RKO (cell line): Measurements from ENCODE around the gene FBXO41.
A peak's percentile ranks its signal among the peaks of the same experiment; 100 is the strongest.
"Not testable (repeated sequence)": the region's sequence is repeated elsewhere in the genome, so short reads cannot be mapped to it uniquely, and the experiment has no call there.

Experiments used
- DNase-seq: peaks from one replicate; pipeline ENCODE4 v3.0.0-alpha.2; 2016; ENCODE audit warnings: low spot score

Gene FBXO41

DNA sequence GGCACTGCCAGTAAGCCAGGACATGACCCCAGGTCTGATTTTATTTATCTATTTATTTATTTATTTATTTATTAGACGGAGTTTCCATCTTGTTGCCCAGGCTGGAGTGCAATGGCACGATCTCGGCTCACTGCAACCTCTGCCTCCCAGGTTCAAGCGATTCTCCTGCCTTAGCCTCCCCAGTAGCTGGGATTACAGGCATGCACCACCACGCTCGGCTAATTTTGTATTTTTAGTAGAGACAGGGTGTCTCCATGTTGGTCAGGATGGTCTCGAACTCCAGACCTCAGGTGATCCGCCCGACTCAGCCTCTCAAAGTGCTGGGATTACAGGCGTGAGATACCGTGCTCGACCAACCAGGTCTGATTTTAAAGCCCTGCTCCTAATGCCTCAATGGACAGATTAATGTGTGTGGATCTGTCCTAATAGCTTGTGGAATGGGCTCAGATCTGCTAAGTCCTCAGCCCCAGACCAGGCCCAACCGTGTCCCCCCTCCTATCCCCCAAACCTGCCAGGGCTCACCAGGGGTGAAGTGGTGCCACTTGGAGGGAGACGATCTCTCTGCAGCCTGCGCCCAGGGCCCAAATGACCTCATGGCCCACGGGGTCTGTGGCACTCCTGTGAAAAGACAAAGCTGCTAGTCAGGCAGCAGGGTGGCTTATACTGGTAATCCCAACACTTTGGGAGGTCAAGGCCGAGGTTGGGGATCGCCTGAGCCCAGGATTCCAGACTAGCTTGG, 21.4 kb downstream of the FBXO41 start:
- DNase-seq = not testable (repeated sequence)

DNA sequence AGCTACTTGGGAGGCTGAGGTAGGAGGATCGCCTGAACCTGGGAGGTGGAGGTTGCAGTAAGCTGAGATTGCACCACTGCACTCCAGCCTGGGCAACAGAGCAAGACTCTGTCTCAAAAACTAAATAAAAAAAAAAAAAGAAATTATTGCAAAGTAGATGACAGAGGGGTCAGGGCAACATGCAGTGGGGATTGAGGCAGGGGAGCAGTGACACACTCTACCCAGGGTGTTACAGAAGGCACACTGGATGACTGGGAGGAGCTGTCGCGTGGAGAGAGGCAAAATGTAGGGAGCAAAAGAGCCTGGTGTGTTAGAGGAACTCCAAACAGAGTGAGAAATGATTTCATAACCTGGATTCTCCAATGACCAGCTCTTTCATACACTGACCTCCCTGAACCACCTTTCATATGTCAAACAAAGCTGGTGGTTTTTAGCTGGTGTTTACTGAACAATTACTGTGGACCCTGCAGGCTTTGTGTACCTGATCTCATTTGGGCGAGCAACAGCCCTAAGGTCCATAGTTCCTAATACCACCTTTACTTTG, 22.1 kb downstream of the FBXO41 start:
- no peak for DNase-seq

DNA sequence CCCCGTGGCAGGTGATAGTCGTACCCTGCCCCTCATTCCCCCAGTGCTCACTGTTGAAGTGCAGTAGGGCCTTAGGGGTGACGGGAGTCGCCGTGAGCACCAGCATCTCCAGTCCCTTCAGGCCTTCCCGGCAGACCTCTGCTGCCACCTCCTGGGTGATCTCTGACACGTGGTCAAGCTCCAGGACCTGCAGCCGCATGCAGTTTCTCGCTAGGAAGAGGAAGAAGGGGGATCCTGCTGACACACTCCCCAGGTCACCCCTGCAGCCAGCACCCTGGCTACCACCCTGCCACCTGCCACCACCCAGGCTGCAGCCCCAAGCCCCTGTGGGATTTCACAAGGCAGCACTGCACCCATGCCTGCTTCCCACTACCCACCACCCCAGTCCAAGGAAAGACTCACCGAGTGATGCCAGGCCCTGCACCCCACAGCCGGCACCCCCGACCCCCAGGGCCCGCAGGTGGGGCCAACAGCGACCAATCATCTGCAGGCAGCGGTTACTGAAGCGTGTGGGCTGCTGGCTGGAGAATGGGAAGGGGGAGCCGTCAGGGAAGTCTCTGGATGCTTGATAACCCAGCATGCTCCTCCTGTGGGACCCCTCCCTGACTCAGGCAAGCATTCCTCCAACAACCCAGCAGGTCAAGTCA, 23.8 kb downstream of the FBXO41 start:
- peak; percentile 69 for DNase-seq

DNA sequence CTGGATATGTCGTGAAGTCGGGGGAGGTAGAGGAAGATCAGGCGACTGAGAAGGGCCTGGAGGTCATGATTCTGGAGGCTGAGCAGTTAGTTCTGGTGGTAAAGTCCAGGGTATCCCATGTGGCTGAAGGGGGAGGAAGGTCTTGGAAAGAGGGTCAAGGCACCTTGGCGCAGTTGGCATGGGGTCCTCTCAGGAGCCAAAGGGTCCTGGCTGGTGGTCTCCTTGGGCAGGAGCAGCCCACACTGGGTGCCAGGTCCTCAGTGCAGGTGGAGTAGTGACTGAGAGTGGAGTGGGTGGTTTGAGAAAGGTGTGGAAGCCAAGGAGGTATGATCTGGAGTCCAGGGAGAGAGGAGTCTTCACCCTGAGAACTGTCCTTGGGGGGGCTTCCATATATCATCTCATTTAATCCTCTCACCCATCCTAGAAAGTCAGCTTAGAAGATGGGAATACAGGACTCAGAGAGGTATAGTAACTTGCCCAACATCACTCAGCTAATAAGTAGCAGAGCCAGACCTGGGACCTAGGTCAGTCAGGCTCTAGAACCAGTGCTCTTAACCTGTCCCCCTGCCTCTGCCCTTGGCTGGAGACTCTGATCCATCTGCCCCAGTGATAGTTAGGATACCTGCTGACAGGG, 24.5 kb downstream of the FBXO41 start:
- DNase-seq = no peak

DNA sequence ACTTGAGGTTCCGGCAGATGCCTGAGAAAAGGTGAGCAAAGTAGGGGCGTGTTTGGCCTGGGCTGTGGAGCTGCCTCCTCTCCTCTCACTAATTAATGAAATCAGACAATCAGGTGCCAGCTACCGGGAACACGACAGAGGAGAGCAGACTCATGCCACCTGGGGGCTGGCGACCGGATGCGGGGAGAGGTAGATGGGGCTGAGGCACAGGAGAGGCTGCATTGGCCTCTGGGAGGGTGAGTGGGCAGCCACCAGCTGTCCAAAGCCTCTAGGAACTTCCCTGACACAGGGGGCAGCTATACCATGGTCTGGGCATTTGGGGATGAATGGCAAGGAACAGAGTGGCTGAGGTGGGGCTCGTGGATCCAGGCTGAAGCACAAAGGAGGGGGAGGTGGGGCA, 25.0 kb downstream of the FBXO41 start:
- DNase-seq = no peak

DNA sequence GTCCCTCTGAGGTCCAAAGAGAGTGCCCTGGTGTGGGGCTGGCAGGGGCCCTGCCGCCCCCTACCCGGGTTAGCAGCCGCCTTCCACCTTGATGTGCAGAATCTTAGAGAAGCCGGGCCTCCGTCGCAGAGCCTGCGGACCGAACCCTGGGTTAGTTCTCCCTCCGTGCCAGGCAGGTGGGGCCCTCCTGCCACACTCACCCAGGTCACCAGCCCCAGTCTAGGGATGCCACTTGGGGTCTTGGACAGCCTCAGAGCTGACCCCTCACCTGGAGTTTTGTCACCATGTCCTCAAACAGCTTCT, 25.4 kb downstream of the FBXO41 start:
- DNase-seq = no peak

DNA sequence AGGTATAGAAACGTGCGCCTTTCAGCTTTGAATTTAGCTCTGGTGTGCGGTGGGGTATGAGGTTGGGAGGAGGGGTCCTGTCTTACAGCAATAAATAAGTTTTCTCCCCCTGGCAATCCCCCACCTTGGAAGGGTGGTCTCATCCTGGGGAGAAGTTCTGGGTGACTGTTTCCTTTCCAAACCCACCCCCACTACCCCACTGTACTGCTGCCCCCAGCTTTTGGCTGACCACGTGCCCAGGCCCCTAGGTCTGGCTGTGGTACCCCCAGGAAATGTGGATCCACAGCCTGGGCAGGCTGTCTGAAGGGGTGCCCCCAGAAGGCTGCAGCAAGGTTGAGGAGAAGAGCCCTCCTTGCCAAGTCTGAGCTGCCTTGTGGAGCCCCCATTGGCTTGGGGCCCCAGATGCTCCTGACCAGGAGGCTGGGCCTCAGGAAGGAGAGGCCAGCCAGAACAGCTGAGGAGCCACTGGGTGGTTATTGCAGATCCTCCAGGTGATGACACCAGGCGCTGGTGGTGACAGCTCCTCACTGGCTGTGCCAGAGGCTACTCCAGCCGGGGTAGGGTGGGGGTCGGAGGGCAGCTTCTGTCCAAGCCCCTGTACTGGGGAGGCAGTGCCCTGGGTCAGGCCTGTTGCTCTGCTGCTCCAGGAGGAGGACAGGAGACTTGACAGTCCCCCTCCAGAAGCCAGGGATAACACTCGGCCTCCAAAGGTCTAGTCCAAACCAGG, 25.9 kb downstream of the FBXO41 start:
- DNase-seq = no peak

DNA sequence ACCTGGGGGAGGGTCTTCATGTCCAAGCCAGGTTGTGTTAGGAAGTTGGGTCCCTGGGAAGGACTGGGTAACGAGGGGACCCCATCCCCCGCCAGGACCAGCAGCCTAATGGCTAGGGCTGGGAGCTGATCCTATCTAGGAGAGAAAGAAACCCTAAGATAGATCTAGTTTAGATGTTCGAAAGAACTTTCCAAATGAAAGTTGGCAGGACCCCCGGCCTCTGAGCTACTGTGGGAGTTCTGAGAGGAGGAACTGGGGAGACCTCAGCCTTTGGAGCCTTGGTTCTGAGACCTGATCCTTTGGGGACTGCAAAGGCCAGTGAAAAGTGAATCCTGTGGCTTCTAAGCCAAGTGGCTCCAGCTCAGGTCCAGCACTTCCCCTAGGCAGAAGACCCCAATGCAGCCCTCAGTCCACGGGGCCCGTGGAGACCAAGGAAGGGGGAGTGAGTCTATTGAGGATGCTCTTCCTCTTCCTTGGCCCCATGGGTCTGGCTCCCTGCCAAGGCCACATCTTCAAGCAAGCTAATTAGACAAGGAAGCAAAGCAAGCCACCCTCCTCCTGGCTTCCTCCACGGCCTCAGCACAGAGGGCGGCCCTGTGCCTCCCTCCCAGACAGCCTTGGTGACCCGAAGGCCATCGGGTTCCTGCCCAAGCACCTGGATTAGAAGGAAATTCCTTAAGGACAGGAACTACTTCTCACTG, 26.7 kb downstream of the FBXO41 start:
- no peak for DNase-seq

DNA sequence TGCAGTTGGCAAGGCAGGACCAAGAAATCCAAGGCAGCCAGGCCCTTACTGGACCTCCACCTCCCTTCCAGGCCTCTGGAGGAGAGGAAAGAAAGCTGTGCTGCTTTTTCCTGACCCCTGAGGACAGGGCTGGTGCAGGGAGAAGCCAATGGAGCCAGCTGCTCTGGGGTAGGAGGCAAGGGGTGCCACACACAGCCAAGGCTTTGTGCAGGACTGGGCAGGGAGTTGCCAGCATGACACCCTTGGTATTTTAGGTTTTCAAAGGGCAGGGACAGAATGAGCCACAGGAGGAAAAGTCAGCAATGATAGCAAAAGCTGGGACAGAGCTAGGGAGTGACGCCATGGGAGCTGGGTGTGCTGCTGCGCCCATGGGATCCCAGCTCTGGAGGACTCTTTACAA, 27.3 kb downstream of the FBXO41 start:
- DNase-seq = no peak

DNA sequence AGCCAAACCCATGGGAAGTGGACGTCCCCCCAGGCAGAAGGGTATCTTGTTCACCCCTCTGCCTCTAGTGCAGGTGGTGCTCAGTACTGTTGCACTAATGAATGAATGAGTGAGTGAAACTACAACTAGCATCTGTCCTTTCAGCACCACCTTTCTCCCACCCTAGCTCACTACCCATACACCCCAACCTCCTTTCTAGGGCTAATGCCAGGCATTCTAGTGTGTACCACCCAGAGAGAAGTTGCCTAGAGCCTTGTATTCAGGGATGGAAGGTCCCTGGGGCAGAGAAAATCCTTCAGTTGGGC, 27.7 kb downstream of the FBXO41 start:
- no peak for DNase-seq

DNA sequence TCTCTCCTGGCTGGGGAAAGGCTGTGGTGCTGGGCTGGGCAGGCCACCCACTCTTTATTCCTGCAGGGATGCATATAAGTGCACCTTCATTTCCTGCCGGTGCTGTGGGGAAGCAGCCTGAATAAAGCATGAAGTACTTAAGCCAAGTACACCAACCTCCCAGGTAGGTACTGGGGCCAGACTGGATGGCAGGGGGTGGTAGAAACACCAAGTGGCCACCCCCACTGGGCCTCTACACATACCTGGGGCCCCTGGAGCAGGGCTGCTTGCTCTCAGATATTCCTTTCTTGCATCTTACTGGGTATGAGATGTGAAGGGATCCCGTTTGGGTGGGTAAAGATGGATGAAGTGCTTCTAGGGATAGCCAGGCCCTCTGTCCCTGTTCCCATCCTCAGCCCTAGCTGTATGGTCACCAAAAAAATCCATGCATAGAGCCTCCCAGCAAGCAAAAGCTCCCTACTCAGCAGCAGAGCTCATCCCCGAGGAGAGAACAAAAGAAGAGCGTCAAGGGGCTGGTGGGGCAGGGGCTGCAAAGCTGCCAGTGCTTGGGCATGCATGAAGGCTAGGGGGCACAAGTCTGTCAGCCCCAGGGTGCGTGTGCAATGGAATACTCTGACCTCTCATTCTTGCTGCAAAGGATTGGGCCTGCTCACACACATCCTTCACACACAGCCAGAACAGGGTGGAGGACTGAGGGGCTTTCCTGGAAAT, 28.2 kb downstream of the FBXO41 start:
- DNase-seq = no peak

DNA sequence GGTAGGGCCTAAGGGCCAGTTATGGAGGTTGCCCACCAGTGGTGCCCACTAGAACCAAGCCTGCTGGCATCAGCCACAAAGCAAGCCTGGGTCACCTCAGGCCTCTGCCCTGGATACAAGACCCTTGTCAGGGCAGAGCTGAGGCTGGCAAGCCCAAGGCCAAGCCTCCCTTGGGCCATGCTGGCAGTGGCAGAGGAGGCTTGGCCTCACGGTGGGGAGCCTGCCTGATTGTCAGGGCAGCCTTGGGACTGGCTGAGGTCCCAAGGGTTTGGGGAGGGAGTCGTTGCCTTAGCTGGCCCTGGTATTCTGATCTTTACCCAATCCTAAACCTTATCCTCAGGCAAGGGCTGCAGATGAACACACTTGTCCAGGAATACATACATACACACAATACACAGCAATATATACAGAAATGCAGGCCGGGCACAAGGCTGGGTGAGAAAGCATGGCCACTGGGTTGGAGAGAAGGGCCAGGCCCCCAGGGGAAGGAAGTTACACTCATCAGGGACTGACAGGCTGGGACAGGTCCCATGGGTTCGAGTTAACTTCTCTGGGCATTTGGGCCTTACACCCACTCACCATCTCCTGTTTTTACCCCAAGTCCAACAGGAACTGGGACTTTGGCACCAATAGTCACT, 29.2 kb downstream of the FBXO41 start:
- no peak for DNase-seq

DNA sequence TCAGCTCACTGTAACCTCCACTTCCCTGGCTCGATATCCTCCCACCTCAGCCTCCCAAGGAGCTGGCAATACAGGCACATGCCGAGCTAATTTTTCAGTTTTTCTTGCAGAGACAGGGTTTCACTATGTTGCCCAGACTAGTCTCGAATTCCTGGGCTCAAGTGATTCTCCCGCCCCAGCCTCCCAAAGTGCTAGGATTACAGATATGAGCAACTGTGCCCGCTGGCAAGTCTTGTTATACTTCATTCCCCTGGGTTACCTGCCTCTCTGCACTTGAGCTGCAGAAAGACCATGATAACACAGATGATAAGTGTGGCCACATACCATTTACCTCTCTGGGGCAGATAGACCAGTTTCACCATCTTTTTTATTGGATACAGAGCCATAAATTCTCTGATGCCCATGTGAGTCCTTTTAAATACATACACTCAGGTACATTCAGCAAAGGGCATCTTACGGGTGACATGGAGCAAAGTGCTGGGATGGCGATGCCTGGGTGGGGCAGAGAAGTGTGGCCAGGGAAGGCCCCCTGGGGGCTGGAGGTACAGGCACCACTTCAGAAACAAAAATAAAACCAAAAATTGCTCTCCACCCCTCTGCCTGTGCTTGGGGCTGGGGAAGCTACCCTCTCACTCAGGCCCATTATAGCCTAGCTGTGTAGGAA, 29.8 kb downstream of the FBXO41 start:
- DNase-seq = no peak

DNA sequence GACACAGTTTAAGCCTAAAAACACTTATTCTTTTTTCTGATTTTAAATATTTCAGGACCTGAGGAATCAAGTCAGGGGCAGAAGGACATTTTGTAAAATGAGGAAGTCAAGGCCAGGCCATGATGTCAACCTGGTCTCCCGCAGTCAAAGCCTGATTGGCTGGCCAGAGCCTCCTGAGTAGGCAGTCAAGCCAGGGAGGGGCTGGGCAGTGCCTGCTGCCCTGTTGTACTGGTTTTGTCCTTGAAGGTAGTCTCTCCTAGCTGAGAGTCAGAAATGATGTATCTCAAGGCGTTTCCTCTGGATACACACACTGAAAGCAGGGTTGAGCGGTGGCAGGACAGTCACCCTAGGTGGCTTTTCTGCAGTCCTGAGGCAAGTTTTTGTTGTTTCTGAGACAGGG, 30.4 kb downstream of the FBXO41 start:
- DNase-seq = no peak

DNA sequence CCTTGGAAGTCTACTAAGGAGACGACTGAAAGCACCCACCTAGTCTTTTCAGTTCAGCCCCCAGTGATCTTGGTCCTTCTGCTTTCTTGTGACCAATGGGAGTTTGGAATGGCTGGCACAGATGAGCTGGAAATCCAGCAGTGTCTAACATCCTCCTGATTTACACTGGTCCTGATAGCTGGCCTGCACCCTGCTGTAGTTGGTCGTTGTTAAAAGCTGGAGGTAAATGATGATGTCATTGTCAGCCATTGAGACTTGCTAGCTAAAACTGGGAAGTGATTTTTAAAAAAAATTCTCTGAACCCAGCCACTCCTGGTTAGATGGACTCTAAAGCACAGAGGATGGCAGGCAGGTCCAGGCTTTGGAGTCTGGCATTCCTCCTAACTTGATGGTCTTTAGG, 30.9 kb downstream of the FBXO41 start:
- DNase-seq = no peak

DNA sequence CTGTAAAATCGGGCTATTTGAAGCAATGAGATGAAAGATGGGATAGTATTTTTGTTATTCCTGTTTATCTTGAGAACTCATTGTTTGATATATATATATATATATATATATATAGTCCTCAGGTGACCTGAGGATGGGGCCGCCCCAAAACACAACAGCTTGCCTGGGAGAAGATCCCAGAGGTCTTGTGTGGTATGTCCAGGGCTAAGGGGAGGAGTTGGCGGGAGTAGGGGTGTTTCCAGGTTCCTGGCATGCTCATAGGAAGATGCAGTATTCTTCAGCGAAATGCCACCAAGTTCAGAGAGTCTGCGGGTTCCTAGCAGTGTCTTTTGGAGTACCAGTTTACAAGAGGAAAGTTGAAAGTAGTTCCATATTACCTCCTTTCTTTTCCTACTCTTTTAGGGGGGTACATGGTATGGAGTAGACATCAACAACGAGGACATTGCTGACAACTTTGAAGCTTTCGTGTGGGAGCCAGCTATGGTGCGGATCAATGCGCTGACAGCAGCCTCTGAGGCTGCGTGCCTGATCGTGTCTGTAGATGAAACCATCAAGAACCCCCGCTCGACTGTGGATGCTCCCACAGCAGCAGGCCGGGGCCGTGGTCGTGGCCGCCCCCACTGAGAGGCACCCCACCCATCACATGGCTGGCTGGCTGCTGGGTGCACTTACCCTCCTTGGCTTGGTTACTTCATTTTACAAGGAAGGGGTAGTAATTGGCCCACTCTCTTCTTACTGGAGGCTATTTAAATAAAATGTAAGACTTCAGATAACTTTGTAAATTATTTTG, 31.8 kb downstream of the FBXO41 start:
- DNase-seq = no peak

DNA sequence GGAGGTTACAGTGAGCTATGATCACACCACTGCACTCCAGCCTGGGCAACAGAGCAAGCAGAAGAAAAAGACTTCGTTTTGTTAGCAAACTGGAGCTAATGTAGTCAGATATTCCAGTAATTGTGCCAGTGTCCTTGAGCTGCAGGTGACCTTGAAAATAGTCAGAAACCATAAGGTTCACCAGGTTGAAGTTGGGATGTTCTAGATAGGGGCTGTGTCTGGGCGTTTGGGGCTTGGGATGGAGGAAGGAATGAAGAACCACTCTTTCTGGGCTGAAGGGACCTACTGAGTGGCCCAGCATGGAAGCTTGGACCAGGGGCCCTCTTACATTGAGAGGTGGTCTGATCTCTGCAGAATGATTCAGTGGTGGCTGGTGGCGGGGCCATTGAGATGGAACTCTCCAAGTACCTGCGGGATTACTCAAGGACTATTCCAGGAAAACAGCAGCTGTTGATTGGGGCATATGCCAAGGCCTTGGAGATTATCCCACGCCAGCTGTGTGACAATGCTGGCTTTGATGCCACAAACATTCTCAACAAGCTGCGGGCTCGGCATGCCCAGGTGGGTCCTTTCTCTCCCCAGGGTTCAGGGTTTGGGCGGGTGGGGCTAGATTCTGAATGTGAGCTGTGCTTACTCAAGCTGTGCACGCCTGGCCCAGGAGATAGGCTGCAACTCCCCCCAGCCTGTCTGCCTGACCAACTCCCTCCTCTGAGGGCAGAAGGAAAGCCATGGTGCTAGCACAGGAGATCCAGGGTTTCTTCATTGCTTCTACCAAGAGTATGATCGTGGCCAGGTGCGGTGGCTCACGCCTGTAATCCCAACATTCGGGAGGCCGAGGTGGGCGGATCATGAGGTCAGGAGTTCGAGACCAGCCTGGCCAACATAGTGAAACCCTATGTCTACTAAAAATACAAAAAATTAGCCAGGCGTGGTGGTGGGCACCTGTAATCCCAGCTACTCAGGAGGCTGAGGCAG, 33.1 kb downstream of the FBXO41 start:
- DNase-seq = no peak

DNA sequence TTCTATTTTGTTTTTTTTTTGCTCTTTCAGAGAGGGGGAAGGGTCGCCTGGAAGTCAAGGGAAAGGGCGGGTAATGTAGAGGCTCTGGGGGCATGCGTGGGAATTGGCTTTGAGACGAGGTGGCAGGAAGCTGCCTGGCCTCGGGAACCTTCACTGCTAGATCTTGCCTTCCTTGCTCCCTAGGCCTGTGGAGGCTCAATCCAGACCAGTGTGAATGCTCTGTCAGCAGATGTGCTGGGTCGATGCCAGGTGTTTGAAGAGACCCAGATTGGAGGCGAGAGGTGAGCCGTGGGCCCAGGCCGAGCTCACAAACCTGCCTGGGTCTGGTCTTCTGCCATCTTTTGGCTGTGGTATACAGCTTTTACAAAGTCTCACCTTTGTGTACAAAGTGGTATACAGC, 34.6 kb downstream of the FBXO41 start:
- no peak for DNase-seq

DNA sequence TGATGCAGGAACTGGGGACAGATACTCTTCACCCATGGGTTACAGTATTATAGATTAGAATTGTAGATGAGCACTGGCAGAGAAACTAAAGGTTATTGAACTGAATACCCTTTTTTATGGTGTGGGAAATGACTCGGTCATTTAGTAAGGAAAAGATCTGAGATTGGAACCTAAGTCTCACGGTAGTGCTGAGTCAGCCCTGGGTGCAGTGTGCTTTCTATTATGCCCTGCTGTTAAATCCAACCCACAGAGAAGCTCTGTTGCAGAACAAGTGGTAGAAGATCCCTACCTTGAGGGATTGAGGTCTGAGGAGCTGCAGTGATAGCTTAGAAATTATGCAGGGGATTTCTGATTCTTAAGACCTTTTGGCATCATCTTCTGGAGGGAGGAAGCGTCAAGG, 37.4 kb downstream of the FBXO41 start:
- no peak for DNase-seq
